ENCODE data around the gene FOCAD. TPM values are rescaled to one million over a fixed set of nuclear protein-coding genes. Genes with fewer than 3 reads are reported as not detected.

FOCAD gene
- total and polyA plus RNA-seq, 10 of the 15 experiments (the other 5 are each of a cell fraction or from before 2014, with no cell fraction given): 13.7 to 93.0 (median 41.8) TPM

DNA sequence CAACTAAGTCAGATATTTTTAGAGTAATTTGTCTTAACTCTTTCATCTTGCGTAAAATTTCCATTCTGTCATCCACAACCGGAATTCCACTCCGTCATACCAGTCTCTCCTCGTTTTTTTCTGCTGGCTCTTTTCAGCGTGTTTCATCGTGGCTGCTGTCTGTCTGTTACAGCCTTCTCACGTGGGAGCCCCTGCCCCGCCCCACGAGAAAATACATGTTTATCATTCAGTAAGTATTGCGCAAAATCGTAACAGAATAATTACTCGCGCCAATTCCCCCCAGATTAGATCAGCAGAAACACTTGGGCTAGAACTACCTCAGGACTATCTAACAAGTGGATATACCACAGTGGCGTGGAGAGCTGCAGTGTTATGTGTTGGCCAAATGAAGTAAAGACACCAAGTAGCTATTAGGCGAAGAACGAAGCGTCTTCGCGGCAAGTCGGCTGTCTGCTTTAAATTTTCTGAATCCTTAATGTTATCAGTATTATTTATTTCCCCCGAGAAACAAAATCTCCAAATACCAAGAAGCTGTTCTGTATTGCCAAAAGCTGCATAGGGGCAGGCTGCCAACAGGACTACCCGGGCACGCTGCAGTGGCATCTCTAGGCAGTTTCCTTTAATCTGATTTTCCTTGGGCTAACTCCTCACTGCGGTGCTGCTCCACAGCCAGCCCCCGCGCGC is 566 bp upstream of the FOCAD start:
- POLR2A ChIA-PET: interaction anchor here (0.7 to 3.1 kb wide), 19 partner anchors 8 to 79 kb away, joined by 3 to 37 read pairs (median 4); partner anchors contain the start of gene MLLT3

More for the DNA sequence above, 566 bp upstream of the FOCAD start:
- H2AFZ ChIP-seq (ENCODE audit: control insufficient read depth, low read depth, low read length): peak overlapping the region; percentile 61
- H4K20me1 ChIP-seq (ENCODE audit: control insufficient read depth, insufficient read depth): no peaks in the 10 kb centered on the region
- FAIRE-seq (peak; percentile 18), DNase-seq (ENCODE audit: low read depth, low spot score) (no peak), ATAC-seq (peak; percentile 20)
- BruUV-seq (replicated peaks): no TSS peak
- no peaks in the 10 kb centered on the region for H3K9me3 ChIP-seq (replicated peaks; ENCODE audit: control insufficient read depth, insufficient read depth, low read length)
- H3K4me2 ChIP-seq (ENCODE audit: control insufficient read depth, insufficient read depth): peak overlapping the region; percentile 48
- ChIA-PET RAD21 (ENCODE audit: unreplicated experiment) (interaction anchor here (0.6 to 4.0 kb wide), 22 partner anchors 9 to 755 kb away, joined by 3 to 76 read pairs (median 4); partner anchors contain the start of gene MLLT3), CTCF (interaction anchor here (0.8 to 1.9 kb wide), 11 partner anchors 9 to 61 kb away, joined by 3 to 10 read pairs (median 5); partner anchors contain the start of gene MLLT3), SMC1A (ENCODE audit: uncharacterized antibody, unreplicated experiment) (interaction anchor here (0.8 to 4.6 kb wide), 22 partner anchors 8 to 258 kb away, joined by 3 to 50 read pairs (median 5); partner anchors contain the start of gene MLLT3)
- in situ Hi-C loops (cut with MboI): no loop called here
- 4% methylated on average over 27 of the region's 27 CpGs for WGBS (ENCODE audit: insufficient coverage, insufficient replicate concordance, low lambda C conversion rate, missing lambda C conversion rate)
- peaks cover 40% of the 10 kb centered on the region for H3K79me2 ChIP-seq (ENCODE audit: control insufficient read depth, insufficient read depth, low read length)
- H3K36me3 ChIP-seq (ENCODE audit: control insufficient read depth in 2 of 2, insufficient read depth in 2 of 2, low read length in 1 of 2): no peaks in the 10 kb centered on the region; a peak in 1 of 4 replicates
- H3K27me3 ChIP-seq (replicated peaks in 1 of 2; ENCODE audit: control insufficient read depth in 2 of 2, insufficient read depth in 2 of 2, low read length in 1 of 2): no peaks in the 10 kb centered on the region
- peak overlapping the region; percentile 5; the same call in 1 of the 2 replicates for H3K9ac ChIP-seq (ENCODE audit: control insufficient read depth, insufficient read depth, low read length)
- 0 out of 4 replicates have a peak, but pooled peaks of 1 of the 2 experiments have one; percentile 39 for TF ChIP-seq CEBPB (IDR thresholded peaks at IDR 0.05; ENCODE audit: borderline replicate concordance in 1 of 2, low read depth in 2 of 2, low read length in 2 of 2)
- 0 out of 2 replicates have a peak, but pooled peaks have one; percentile 6 for TF ChIP-seq PML (IDR thresholded peaks at IDR 0.05; ENCODE audit: low read length)
- TF ChIP-seq RAD51 (IDR thresholded peaks at IDR 0.05): 0 out of 2 replicates have a peak, but pooled peaks have one; percentile 34
- TF ChIP-seq CREB1 (IDR thresholded peaks at IDR 0.05; ENCODE audit: low read depth): 0 out of 2 replicates have a peak, but pooled peaks have one; percentile 36
- TF ChIP-seq, protein P1, sequence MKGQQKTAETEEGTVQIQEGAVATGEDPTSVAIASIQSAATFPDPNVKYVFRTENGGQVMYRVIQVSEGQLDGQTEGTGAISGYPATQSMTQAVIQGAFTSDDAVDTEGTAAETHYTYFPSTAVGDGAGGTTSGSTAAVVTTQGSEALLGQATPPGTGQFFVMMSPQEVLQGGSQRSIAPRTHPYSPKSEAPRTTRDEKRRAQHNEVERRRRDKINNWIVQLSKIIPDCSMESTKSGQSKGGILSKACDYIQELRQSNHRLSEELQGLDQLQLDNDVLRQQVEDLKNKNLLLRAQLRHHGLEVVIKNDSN (IDR thresholded peaks at IDR 0.05; ENCODE audit: borderline replicate concordance, extremely low read length, insufficient read depth, low read depth, low read length): no peak
- no peak for TF ChIP-seq SREBF1 (IDR thresholded peaks at IDR 0.05; ENCODE audit: low read length)
- TF ChIP-seq, protein P2, sequence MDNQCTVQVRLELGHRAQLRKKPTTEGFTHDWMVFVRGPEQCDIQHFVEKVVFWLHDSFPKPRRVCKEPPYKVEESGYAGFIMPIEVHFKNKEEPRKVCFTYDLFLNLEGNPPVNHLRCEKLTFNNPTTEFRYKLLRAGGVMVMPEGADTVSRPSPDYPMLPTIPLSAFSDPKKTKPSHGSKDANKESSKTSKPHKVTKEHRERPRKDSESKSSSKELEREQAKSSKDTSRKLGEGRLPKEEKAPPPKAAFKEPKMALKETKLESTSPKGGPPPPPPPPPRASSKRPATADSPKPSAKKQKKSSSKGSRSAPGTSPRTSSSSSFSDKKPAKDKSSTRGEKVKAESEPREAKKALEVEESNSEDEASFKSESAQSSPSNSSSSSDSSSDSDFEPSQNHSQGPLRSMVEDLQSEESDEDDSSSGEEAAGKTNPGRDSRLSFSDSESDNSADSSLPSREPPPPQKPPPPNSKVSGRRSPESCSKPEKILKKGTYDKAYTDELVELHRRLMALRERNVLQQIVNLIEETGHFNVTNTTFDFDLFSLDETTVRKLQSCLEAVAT (IDR thresholded peaks at IDR 0.05): peak; percentile 42; the same call in 1 of the 2 replicates
- TF ChIP-seq, protein P3, sequence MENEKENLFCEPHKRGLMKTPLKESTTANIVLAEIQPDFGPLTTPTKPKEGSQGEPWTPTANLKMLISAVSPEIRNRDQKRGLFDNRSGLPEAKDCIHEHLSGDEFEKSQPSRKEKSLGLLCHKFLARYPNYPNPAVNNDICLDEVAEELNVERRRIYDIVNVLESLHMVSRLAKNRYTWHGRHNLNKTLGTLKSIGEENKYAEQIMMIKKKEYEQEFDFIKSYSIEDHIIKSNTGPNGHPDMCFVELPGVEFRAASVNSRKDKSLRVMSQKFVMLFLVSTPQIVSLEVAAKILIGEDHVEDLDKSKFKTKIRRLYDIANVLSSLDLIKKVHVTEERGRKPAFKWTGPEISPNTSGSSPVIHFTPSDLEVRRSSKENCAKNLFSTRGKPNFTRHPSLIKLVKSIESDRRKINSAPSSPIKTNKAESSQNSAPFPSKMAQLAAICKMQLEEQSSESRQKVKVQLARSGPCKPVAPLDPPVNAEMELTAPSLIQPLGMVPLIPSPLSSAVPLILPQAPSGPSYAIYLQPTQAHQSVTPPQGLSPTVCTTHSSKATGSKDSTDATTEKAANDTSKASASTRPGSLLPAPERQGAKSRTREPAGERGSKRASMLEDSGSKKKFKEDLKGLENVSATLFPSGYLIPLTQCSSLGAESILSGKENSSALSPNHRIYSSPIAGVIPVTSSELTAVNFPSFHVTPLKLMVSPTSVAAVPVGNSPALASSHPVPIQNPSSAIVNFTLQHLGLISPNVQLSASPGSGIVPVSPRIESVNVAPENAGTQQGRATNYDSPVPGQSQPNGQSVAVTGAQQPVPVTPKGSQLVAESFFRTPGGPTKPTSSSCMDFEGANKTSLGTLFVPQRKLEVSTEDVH (IDR thresholded peaks at IDR 0.05; ENCODE audit: low read depth, partially characterized antibody): no peak
- TF ChIP-seq RAD21 (IDR thresholded peaks at IDR 0.05; ENCODE audit: insufficient read depth, low read depth, low read length): no peak
- TF ChIP-seq ATF7 (IDR thresholded peaks at IDR 0.05; ENCODE audit: low read depth): peak; percentile 44; the same call in 1 of the 2 replicates
- peak overlapping the region; percentile 78 for H3K4me3 ChIP-seq
- intact Hi-C loops (cut with micrococcal nuclease; ENCODE audit: unreplicated experiment): loop anchor here (1.0 to 2.0 kb wide), 4 partner anchors 17 to 59 kb away; no protein-coding TSS in a partner anchor
- no peak overlapping the region for H3K27ac ChIP-seq (ENCODE audit: control insufficient read depth, insufficient read depth)
- peaks cover 5% of the 10 kb centered on the region; the same call in 1 of the 2 replicates for H3K4me1 ChIP-seq (ENCODE audit: control insufficient read depth, insufficient read depth, low read length)
